GM12878 (cell line): ENCODE data around the gene SH2B2. TPM values are rescaled to one million over a fixed set of nuclear protein-coding genes. Genes with fewer than 3 reads are reported as not detected.

Experiments
- ATAC-seq: fragments of 200-7000 bp; cut with Tn5 transposase; 3 replicates; pipeline ENCODE4 v1.9.1; 2020; ENCODE audit warnings: mild to moderate bottlenecking, moderate library complexity
- BruUV-seq: library from RNA; stranded (reverse); fragments of 400-500 nt; replicated peaks from 2 replicates; lab custom pipeline; 2021; lab: Mats Ljungman, UMichigan
- CTCF ChIA-PET: fragments of 300-600 bp; sonication (Branson Sonifier 250); formaldehyde crosslinking; extraction: SDS; loops from one replicate; lab custom pipeline; 2021; ENCODE audit warnings: inconsistent platforms; lab: Yijun Ruan, JAX
- POLR2A ChIA-PET: fragments of 350-600 bp; formaldehyde crosslinking; extraction: SDS; loops from one replicate; lab custom pipeline; 2021; ENCODE audit warnings: inconsistent platforms; lab: Charles Lee
- RAD21 ChIA-PET: fragments of 300-600 bp; sonication (Branson Sonifier 250); formaldehyde crosslinking; loops from one replicate; lab custom pipeline; 2023; ENCODE audit warnings: antibody characterized with exemption; ENCODE audit not compliant: unreplicated experiment; lab: Charles Lee
- SMC1A ChIA-PET: fragments of 300-600 bp; sonication (Branson Sonifier 250); formaldehyde crosslinking; loops from one replicate; lab custom pipeline; 2023; ENCODE audit not compliant: unreplicated experiment, uncharacterized antibody; lab: Charles Lee
- DNase-seq: peaks from one replicate; pipeline ENCODE4 v3.0.0-alpha.2; 2011; ENCODE audit warnings: low read depth, low spot score
- FAIRE-seq: peaks from 3 replicates; lab custom pipeline; 2011; peaks lifted over from hg19 to GRCh38; lab: Jason Lieb, UNC
- H2AFZ ChIP-seq: 2 replicates; pipeline ENCODE4 v1.6.0; 2011; ENCODE audit warnings: low read depth, low read length, control low read depth; ENCODE audit not compliant: control insufficient read depth
- H3K27ac ChIP-seq: 2 replicates; pipeline ENCODE4 v1.5.1; 2011; ENCODE audit warnings: control low read depth; ENCODE audit not compliant: control insufficient read depth, insufficient read depth
- H3K27me3 ChIP-seq, 2 experiments: replicated peaks in 1 of 2; 2 replicates each; pipeline versions ENCODE4 v1.6.0 to v1.6.1; 2011; ENCODE audit warnings: low read length in 1 of 2; ENCODE audit not compliant: control insufficient read depth in 2 of 2, insufficient read depth in 2 of 2
- H3K36me3 ChIP-seq, 2 experiments: 2 replicates each; pipeline ENCODE4 v1.5.1; 2011; ENCODE audit warnings: low read length in 1 of 2; ENCODE audit not compliant: control insufficient read depth in 2 of 2, insufficient read depth in 2 of 2
- H3K4me1 ChIP-seq: 2 replicates; pipeline ENCODE4 v1.6.1; 2011; ENCODE audit warnings: mild to moderate bottlenecking, low read length, moderate library complexity, mixed read lengths; ENCODE audit not compliant: control insufficient read depth, insufficient read depth
- H3K4me2 ChIP-seq: 2 replicates; pipeline ENCODE4 v1.6.0; 2011; ENCODE audit warnings: control low read depth; ENCODE audit not compliant: control insufficient read depth, insufficient read depth
- H3K4me3 ChIP-seq: fragments of 200-600 bp; sonication (generic); 2 replicates; pipeline ENCODE4 v1.5.1; 2016
- H3K79me2 ChIP-seq: 2 replicates; pipeline ENCODE4 v1.6.0; 2011; ENCODE audit warnings: low read length; ENCODE audit not compliant: control insufficient read depth, insufficient read depth
- H3K9ac ChIP-seq: 2 replicates; pipeline ENCODE4 v1.8.0; 2011; ENCODE audit warnings: low read length, control low read depth, mixed read lengths; ENCODE audit not compliant: control insufficient read depth, insufficient read depth
- H3K9me3 ChIP-seq: replicated peaks from 3 replicates; pipeline ENCODE4 v1.5.1; 2011; ENCODE audit warnings: mild to moderate bottlenecking, low read length; ENCODE audit not compliant: control insufficient read depth, insufficient read depth
- H4K20me1 ChIP-seq: 2 replicates; pipeline ENCODE4 v1.6.0; 2011; ENCODE audit not compliant: control insufficient read depth, insufficient read depth
- ATF3 ChIP-seq: IDR thresholded peaks from 2 replicates; pipeline ENCODE4 v1.6.1; 2011; ENCODE audit warnings: low read depth, mild to moderate bottlenecking, low read length, moderate library complexity, borderline replicate concordance; ENCODE audit errors: extremely low read depth
- ATF7 ChIP-seq: fragments of 450-650 bp; IDR thresholded peaks from 2 replicates; pipeline ENCODE4 v1.6.1; 2016; ENCODE audit warnings: low read depth, mild to moderate bottlenecking
- BCL11A ChIP-seq: IDR thresholded peaks from 2 replicates; pipeline ENCODE4 v1.6.1; 2011; ENCODE audit warnings: low read depth, low read length
- BHLHE40 ChIP-seq, 2 experiments: fragments of 450-650 bp in 1 of 2; IDR thresholded peaks; 2 replicates each; pipeline ENCODE4 v1.6.1; 2011 to 2017; ENCODE audit warnings: low read depth in 2 of 2, borderline replicate concordance in 1 of 2, improper control_type of control experiment in 1 of 2, low read length in 1 of 2, mild to moderate bottlenecking in 1 of 2
- E2F8 ChIP-seq: fragments of 450-650 bp; IDR thresholded peaks from 2 replicates; pipeline ENCODE4 v1.6.1; 2018; ENCODE audit warnings: mild to moderate bottlenecking, low read depth, moderate library complexity; ENCODE audit not compliant: partially characterized antibody
- MLLT1 ChIP-seq: fragments of 450-650 bp; IDR thresholded peaks from 2 replicates; pipeline ENCODE4 v1.6.1; 2016; ENCODE audit warnings: mild to moderate bottlenecking
- MXI1 ChIP-seq: fragments of 150-350 bp; IDR thresholded peaks from 2 replicates; pipeline ENCODE4 v1.6.1; 2011; ENCODE audit warnings: low read depth, mild to moderate bottlenecking, inconsistent platforms, low read length, improper control_type of control experiment
- NKRF ChIP-seq: fragments of 450-650 bp; conservative IDR thresholded peaks from 2 replicates; pipeline ENCODE4 v1.6.1; 2017; ENCODE audit warnings: mild to moderate bottlenecking, moderate library complexity
- SRF ChIP-seq, 2 experiments: IDR thresholded peaks; 2 replicates each; pipeline ENCODE4 v1.6.1; 2011; ENCODE audit warnings: low read depth in 2 of 2, low read length in 2 of 2, mild to moderate bottlenecking in 1 of 2, moderate library complexity in 1 of 2
- ZNF207 ChIP-seq: fragments of 450-650 bp; IDR thresholded peaks from 2 replicates; pipeline ENCODE4 v1.6.1; 2014; ENCODE audit warnings: antibody characterized with exemption, mild to moderate bottlenecking, borderline replicate concordance
- WGBS: methylation state at CpG from one replicate; pipeline ENCODE4 v1.1.6; 2016; ENCODE audit warnings: low lambda C conversion rate; ENCODE audit not compliant: insufficient replicate concordance, insufficient coverage; ENCODE audit errors: missing lambda C conversion rate; 5-methylcytosine and 5-hydroxymethylcytosine counted together
- in situ Hi-C: fragments of 300-500 bp; cut with MboI; formaldehyde crosslinking; loops from 9 replicates; pipeline ENCODE4 v1.14.3; 2018; ENCODE audit warnings: mixed read lengths
- intact Hi-C: fragments of 100-400 bp; cut with micrococcal nuclease; formaldehyde crosslinking; loops from one replicate; pipeline ENCODE4 v1.14.2; 2022; ENCODE audit not compliant: unreplicated experiment
- polyA plus RNA-seq, 11 experiments: library from polyadenylated mRNA; depleted of rRNA in 4 of 11; unstranded in 6 of 11; stranded (reverse) in 5 of 11; fragments of >200 nt; fragmentation: Nextera tagmentation in 4 of 11; fragmentation: Illumina TruSeq in 1 of 11; extraction: Ambion mirVana in 4 of 11; extraction: Trizol in 1 of 11; gene quantifications; 1 replicate in 1 of 11; 2 replicates in 10 of 11; pipeline versions ENCODE4 v1.2.1 to v1.2.3, GENCODE V29; 2011 to 2016; ENCODE audit warnings: inconsistent platforms in 2 of 11, missing spikeins in 2 of 11, low read depth in 1 of 11
- total RNA-seq, 4 experiments: library from RNA; depleted of rRNA in 3 of 4; stranded (reverse); fragments of >200 nt in 3 of 4; fragmentation: Illumina TruSeq in 1 of 4; extraction: Trizol in 1 of 4; gene quantifications; 2 replicates each; pipeline versions ENCODE4 v1.2.1 to v1.2.3, GENCODE V29; 2013 to 2021

SH2B2 gene
- total and polyA plus RNA-seq, 10 of the 15 experiments (the other 5 are each of a cell fraction or from before 2014, with no cell fraction given) = 0.13 to 55.1 (median 7.4) TPM; not detected in 1

- WGBS = 98% methylated on average over 6 of the region's 6 CpGs
- ChIA-PET CTCF (interaction anchor here (6.8 kb wide), 1 partner anchor 13 kb away, joined by 62 read pairs; the partner anchor contains the start of gene SH2B2), SMC1A (interaction anchor here (1.5 to 7.0 kb wide), 2 partner anchors 12 to 84 kb away, joined by 3 to 91 read pairs; partner anchors contain the start of gene SH2B2), POLR2A (interaction anchor here (0.6 to 1.6 kb wide), 3 partner anchors 9 to 281 kb away, joined by 3 to 7 read pairs (median 6); no protein-coding TSS in a partner anchor), RAD21 (interaction anchor here (7.2 kb wide), 1 partner anchor 13 kb away, joined by 121 read pairs; the partner anchor contains the start of gene SH2B2)
- H3K9ac ChIP-seq = no peak overlapping the region
- no peak for DNase-seq
- no peaks in the 10 kb centered on the region for H3K27me3 ChIP-seq
- H3K4me1 ChIP-seq = peaks cover 50% of the 10 kb centered on the region
- H3K79me2 ChIP-seq = peaks cover 23% of the 10 kb centered on the region
- intact Hi-C loops = no loop called here
- H3K4me2 ChIP-seq = no peak overlapping the region
- in situ Hi-C loops = no loop called here
- no peaks in the 10 kb centered on the region for H4K20me1 ChIP-seq
- ATAC-seq = no peak
- H3K27ac ChIP-seq = no peak overlapping the region
- H3K9me3 ChIP-seq = peaks cover 2% of the 10 kb centered on the region; the same call in 2 of the 3 replicates
- TF ChIP-seq SRF (IDR thresholded peaks at IDR 0.05; ENCODE audit: low read depth in 2 of 2, low read length in 2 of 2) (no peak), E2F8 (no peak), BCL11A (no peak), ZNF207 (no peak), ATF3 (no peak), BHLHE40 (IDR thresholded peaks at IDR 0.05; ENCODE audit: borderline replicate concordance in 1 of 2, low read depth in 2 of 2, low read length in 1 of 2) (no peak), MLLT1 (no peak), ATF7 (no peak), MXI1 (no peak), NKRF (no peak)
- H3K4me3 ChIP-seq = no peak overlapping the region
- no TSS peak for BruUV-seq
- H2AFZ ChIP-seq = no peak overlapping the region
- FAIRE-seq = no peak
- peaks cover 3 to 10% of the 10 kb centered on the region in 2 experiments; a peak in 3 of 4 replicates for H3K36me3 ChIP-seq
Measured at GRCh38 chr7:102302025-102302424, 15.4 kb downstream of the SH2B2 start.
